HepG2 (cell line): ENCODE measurements around the gene RAB3A. TPM values are rescaled to one million over a fixed set of nuclear protein-coding genes. Genes with fewer than 3 reads are reported as not detected.

Experiments
- ATF7-NPFF ChIP-seq: sonication (generic); formaldehyde crosslinking; IDR thresholded peaks from 2 replicates; pipeline ENCODE4 v1.8.1; 2023; ENCODE audit warnings: mild to moderate bottlenecking, low read depth, missing genetic modification reagents, moderate library complexity
- ETS1 ChIP-seq: sonication (generic); formaldehyde crosslinking; IDR thresholded peaks from 2 replicates; pipeline ENCODE4 v1.4.0; 2020; ENCODE audit warnings: missing genetic modification reagents
- HES4 ChIP-seq: sonication (generic); formaldehyde crosslinking; IDR thresholded peaks from 2 replicates; pipeline ENCODE4 v1.9.0; 2021; ENCODE audit warnings: mild to moderate bottlenecking, missing genetic modification reagents, borderline replicate concordance
- IKZF4 ChIP-seq: sonication (generic); formaldehyde crosslinking; IDR thresholded peaks from 2 replicates; pipeline ENCODE4 v1.5.1; 2020; ENCODE audit warnings: borderline replicate concordance, mild to moderate bottlenecking, low read depth, missing genetic modification reagents; ENCODE audit errors: not compliant biosample characterization
- KDM2A ChIP-seq: sonication (generic); formaldehyde crosslinking; IDR thresholded peaks from 2 replicates; pipeline ENCODE4 v1.4.0; 2020; ENCODE audit warnings: low read depth, missing genetic modification reagents, borderline replicate concordance
- MLX ChIP-seq: IDR thresholded peaks from 2 replicates; pipeline ENCODE4 v1.6.1; 2016
- NFYC ChIP-seq: IDR thresholded peaks from 2 replicates; pipeline ENCODE4 v1.6.1; 2016; ENCODE audit warnings: missing genetic modification reagents, missing compliant biosample characterization
- NR2C2 ChIP-seq: sonication (generic); formaldehyde crosslinking; IDR thresholded peaks from 2 replicates; pipeline ENCODE4 v1.4.0; 2020; ENCODE audit warnings: missing genetic modification reagents, mild to moderate bottlenecking, moderate library complexity, borderline replicate concordance
- SALL1 ChIP-seq: sonication (generic); formaldehyde crosslinking; IDR thresholded peaks from 2 replicates; pipeline ENCODE4 v1.8.0; 2022; ENCODE audit warnings: mild to moderate bottlenecking, missing genetic modification reagents
- SOX6 ChIP-seq, 2 experiments: fragments of 450-650 bp in 1 of 2; sonication (generic) in 1 of 2; formaldehyde crosslinking in 1 of 2; IDR thresholded peaks; 2 replicates each; pipeline versions ENCODE4 v1.4.0 to v1.6.1; 2017 to 2020; ENCODE audit warnings: antibody characterized with exemption in 1 of 2, mild to moderate bottlenecking in 1 of 2, missing genetic modification reagents in 1 of 2
- ZNF446 ChIP-seq: sonication (generic); formaldehyde crosslinking; IDR thresholded peaks from 2 replicates; pipeline ENCODE4 v1.5.0; 2020; ENCODE audit warnings: mild to moderate bottlenecking, missing genetic modification reagents
- ZNF543 ChIP-seq: sonication (generic); formaldehyde crosslinking; IDR thresholded peaks from 2 replicates; pipeline ENCODE4 v1.4.0; 2020; ENCODE audit warnings: mild to moderate bottlenecking, missing genetic modification reagents
- ZNF616 ChIP-seq: sonication (generic); formaldehyde crosslinking; IDR thresholded peaks from 2 replicates; pipeline ENCODE4 v1.5.0; 2020; ENCODE audit warnings: low read depth, mild to moderate bottlenecking, missing genetic modification reagents
- ZNF891 ChIP-seq: sonication (generic); formaldehyde crosslinking; IDR thresholded peaks from 2 replicates; pipeline ENCODE4 v1.5.0; 2020; ENCODE audit warnings: mild to moderate bottlenecking, missing genetic modification reagents
- ZSCAN22 ChIP-seq: sonication (generic); formaldehyde crosslinking; IDR thresholded peaks from 2 replicates; pipeline ENCODE4 v1.4.0; 2020; ENCODE audit warnings: mild to moderate bottlenecking, missing genetic modification reagents
- polyA plus RNA-seq, 8 experiments: library from polyadenylated mRNA; depleted of rRNA in 3 of 8; stranded (reverse) in 7 of 8; unstranded in 1 of 8; fragments of >200 nt; fragmentation: Illumina TruSeq in 4 of 8; extraction: Trizol in 4 of 8; gene quantifications; 2 replicates each; pipeline versions ENCODE4 v1.2.1 to v1.2.3, GENCODE V29; 2011 to 2016; ENCODE audit warnings: low read depth in 4 of 8, missing spikeins in 1 of 8, mixed read lengths in 1 of 8; ENCODE audit not compliant: insufficient read depth in 1 of 8
- total RNA-seq, 5 experiments: library from RNA; depleted of rRNA; stranded (reverse); fragments of >200 nt; fragmentation: Illumina TruSeq; extraction: Trizol; gene quantifications; 2 replicates each; pipeline ENCODE4 v1.2.3, GENCODE V29; 2016; ENCODE audit warnings: low read depth in 1 of 5
- TF ChIP-seq, protein P1 (sequence below): sonication (generic); formaldehyde crosslinking; IDR thresholded peaks from 2 replicates; pipeline ENCODE4 v1.8.0; 2022; ENCODE audit warnings: missing genetic modification reagents, mild to moderate bottlenecking, moderate library complexity, borderline replicate concordance
- TF ChIP-seq, protein P2 (sequence below): sonication (generic); formaldehyde crosslinking; IDR thresholded peaks from 2 replicates; pipeline ENCODE4 v1.5.0; 2020; ENCODE audit warnings: mild to moderate bottlenecking, missing genetic modification reagents

Gene RAB3A
- total and polyA plus RNA-seq, 2 of the 13 experiments (the other 11 are each of a cell fraction or from before 2014, with no cell fraction given): 0.58 to 0.98 TPM

DNA sequence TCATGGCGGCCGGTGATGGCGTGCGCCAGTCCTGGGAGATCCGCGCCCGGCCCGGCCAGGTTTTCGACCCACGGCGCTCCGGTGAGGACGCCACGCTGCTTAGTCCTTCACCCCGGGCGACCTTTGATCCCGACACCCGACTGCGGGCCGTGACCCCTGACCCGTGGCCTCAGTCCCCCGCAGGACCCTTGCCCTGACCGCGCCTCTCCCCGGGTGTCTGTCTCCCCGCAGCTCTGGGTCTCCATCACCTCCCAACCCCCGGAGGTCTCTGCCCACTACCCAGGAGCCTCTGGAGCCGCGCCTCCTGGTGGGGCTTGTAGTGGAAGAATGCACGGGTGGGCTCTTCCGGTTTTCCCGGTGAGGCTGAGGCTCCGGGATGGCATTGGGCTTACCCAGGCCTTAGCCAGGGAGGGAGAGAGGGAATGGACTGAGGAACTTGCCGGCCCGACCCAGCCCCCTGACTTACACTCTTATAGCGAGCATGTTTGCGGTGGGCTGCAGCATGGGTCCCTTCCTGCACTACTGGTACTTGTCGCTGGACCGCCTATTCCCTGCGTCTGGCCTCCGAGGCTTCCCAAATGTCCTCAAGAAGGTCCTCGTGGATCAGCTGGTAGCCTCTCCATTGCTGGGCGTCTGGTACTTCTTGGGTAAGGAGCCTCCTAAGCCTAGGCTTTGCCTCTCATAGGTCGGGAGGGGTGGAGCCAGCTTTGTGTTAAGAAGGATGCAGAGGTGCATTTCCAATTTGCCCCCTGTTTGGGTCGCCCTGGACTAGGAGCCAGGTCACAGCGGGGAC lies 10.3 kb downstream of the RAB3A start (continued):
- TF ChIP-seq, protein P1, sequence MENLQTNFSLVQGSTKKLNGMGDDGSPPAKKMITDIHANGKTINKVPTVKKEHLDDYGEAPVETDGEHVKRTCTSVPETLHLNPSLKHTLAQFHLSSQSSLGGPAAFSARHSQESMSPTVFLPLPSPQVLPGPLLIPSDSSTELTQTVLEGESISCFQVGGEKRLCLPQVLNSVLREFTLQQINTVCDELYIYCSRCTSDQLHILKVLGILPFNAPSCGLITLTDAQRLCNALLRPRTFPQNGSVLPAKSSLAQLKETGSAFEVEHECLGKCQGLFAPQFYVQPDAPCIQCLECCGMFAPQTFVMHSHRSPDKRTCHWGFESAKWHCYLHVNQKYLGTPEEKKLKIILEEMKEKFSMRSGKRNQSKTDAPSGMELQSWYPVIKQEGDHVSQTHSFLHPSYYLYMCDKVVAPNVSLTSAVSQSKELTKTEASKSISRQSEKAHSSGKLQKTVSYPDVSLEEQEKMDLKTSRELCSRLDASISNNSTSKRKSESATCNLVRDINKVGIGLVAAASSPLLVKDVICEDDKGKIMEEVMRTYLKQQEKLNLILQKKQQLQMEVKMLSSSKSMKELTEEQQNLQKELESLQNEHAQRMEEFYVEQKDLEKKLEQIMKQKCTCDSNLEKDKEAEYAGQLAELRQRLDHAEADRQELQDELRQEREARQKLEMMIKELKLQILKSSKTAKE (CRISPR knock-in tag): no peak
- TF ChIP-seq SALL1 (CRISPR knock-in tag) (peak; percentile 10; the same call in 1 of the 2 replicates), MLX (no peak), HES4 (CRISPR knock-in tag) (0 out of 2 replicates have a peak, but pooled peaks have one; percentile 43), SOX6 (IDR thresholded peaks at IDR 0.05) (no peak), SOX6 (CRISPR knock-in tag; IDR thresholded peaks at IDR 0.05) (0 out of 2 replicates have a peak, but pooled peaks have one; percentile 31), KDM2A (CRISPR knock-in tag) (peak; percentile 15; the same call in 1 of the 2 replicates), NR2C2 (CRISPR knock-in tag) (peak; percentile 84), NFYC (CRISPR knock-in tag) (no peak), ETS1 (CRISPR knock-in tag) (no peak), ZSCAN22 (no peak), ZNF543 (CRISPR knock-in tag) (0 out of 2 replicates have a peak, but pooled peaks have one; percentile 19), ZNF616 (CRISPR knock-in tag) (no peak), IKZF4 (no peak), ZNF891 (CRISPR knock-in tag) (0 out of 2 replicates have a peak, but pooled peaks have one; percentile 1), ATF7-NPFF (CRISPR knock-in tag) (peak; percentile 50; the same call in 1 of the 2 replicates), ZNF446 (CRISPR knock-in tag) (no peak; the same call in 1 of the 2 replicates)
- TF ChIP-seq, protein P2, sequence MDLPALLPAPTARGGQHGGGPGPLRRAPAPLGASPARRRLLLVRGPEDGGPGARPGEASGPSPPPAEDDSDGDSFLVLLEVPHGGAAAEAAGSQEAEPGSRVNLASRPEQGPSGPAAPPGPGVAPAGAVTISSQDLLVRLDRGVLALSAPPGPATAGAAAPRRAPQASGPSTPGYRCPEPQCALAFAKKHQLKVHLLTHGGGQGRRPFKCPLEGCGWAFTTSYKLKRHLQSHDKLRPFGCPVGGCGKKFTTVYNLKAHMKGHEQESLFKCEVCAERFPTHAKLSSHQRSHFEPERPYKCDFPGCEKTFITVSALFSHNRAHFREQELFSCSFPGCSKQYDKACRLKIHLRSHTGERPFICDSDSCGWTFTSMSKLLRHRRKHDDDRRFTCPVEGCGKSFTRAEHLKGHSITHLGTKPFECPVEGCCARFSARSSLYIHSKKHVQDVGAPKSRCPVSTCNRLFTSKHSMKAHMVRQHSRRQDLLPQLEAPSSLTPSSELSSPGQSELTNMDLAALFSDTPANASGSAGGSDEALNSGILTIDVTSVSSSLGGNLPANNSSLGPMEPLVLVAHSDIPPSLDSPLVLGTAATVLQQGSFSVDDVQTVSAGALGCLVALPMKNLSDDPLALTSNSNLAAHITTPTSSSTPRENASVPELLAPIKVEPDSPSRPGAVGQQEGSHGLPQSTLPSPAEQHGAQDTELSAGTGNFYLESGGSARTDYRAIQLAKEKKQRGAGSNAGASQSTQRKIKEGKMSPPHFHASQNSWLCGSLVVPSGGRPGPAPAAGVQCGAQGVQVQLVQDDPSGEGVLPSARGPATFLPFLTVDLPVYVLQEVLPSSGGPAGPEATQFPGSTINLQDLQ (CRISPR knock-in tag): 0 out of 2 replicates have a peak, but pooled peaks have one; percentile 34
